ENCODE measurements around the gene IGSF9B. TPM values are rescaled to one million over a fixed set of nuclear protein-coding genes. Genes with fewer than 3 reads are reported as not detected.

Gene IGSF9B
- total RNA-seq, 1 experiment from 2014 or later, result not detected

DNA sequence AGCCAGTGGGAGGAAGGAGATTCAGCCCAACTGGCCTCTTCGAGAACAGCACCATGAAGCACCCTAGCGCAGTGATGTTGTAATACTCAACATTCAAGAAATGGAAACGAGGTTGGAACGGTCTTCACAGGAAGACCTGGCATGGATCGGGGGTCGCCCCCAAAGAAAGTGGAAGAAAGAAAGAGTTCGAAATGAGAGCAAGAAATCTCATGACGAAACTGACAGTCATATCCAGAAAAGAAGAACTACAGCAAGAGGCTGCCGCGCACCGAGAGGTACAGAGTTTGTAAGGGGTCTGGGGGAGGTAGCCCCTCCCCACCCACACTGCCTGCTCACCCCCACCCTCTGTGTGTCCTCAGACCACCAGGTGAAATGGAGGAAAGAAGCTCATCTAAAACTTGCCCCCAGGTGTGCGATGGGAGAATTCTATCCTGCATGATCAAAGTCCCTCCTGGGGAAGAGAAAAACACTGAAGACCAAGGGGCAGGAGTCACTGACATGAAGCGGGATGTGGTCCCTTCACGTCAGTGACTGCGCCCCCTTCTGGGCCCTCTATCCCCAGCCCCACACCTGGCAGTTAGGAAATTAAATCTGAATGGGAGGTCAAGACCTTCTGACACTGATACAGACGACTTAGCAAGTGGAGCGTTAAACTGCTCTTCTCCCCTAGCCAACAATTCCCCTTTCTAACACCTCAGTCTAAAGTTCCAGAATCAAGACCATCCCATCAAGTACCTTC lies 58.6 kb downstream of the IGSF9B start:
- Histone ChIP-seq H3K4me2 (no peak overlapping the region), H3K27ac (no peak overlapping the region), H3F3A (ENCODE audit: insufficient read depth, low read depth) (no peaks in the 10 kb centered on the region), H3K36me3 (ENCODE audit: low read depth) (no peaks in the 10 kb centered on the region), H3K9me2 (ENCODE audit: insufficient read depth) (no peaks in the 10 kb centered on the region), H3K79me2 (ENCODE audit: low read depth) (no peaks in the 10 kb centered on the region), H4K20me1 (ENCODE audit: insufficient read depth) (no peaks in the 10 kb centered on the region), H3K27me3 (ENCODE audit: insufficient read depth, low read depth) (peaks cover 66% of the 10 kb centered on the region), H3K9me3 (ENCODE audit: insufficient read depth, low read depth) (no peaks in the 10 kb centered on the region), H2AFZ (no peak overlapping the region), H3K4me3 (no peak overlapping the region), H3K4me1 (replicated peaks; ENCODE audit: insufficient read depth) (no peaks in the 10 kb centered on the region)
- no peak for TF ChIP-seq EZH2 (IDR thresholded peaks at IDR 0.05; ENCODE audit: low read depth)
- TF ChIP-seq CTCF (conservative IDR thresholded peaks at IDR 0.05), result no peak
- BruUV-seq (replicated peaks), result no TSS peak
- POLR2A ChIA-PET (ENCODE audit: unreplicated experiment), result no interaction called here
- intact Hi-C loops (cut with micrococcal nuclease; ENCODE audit: unreplicated experiment), result no loop called here
- CTCF ChIA-PET, result no interaction called here
- no peak for DNase-seq

GRCh38 chr11:133897331-133897650 lies 59.5 kb downstream of the IGSF9B start:
- intact Hi-C loops (cut with micrococcal nuclease; ENCODE audit: unreplicated experiment), result no loop called here
- H3K27me3 ChIP-seq (ENCODE audit: insufficient read depth, low read depth), result peaks cover 75% of the 10 kb centered on the region
- H3K4me2 ChIP-seq, result no peak overlapping the region
- no peaks in the 10 kb centered on the region for H3K4me1 ChIP-seq (replicated peaks; ENCODE audit: insufficient read depth)
- BruUV-seq (replicated peaks), result no TSS peak
- ChIA-PET POLR2A (ENCODE audit: unreplicated experiment) (no interaction called here), CTCF (no interaction called here)
- H3K9me3 ChIP-seq (ENCODE audit: insufficient read depth, low read depth), result no peaks in the 10 kb centered on the region
- H2AFZ ChIP-seq, result no peak overlapping the region
- H3K36me3 ChIP-seq (ENCODE audit: low read depth), result no peaks in the 10 kb centered on the region
- no peak overlapping the region for H3K4me3 ChIP-seq
- H3K9me2 ChIP-seq (ENCODE audit: insufficient read depth), result no peaks in the 10 kb centered on the region
- no peaks in the 10 kb centered on the region for H3F3A ChIP-seq (ENCODE audit: insufficient read depth, low read depth)
- TF ChIP-seq CTCF (conservative IDR thresholded peaks at IDR 0.05) (no peak), EZH2 (IDR thresholded peaks at IDR 0.05; ENCODE audit: low read depth) (no peak)
- H3K79me2 ChIP-seq (ENCODE audit: low read depth), result no peaks in the 10 kb centered on the region
- DNase-seq, result no peak
- H3K27ac ChIP-seq, result no peak overlapping the region
- no peaks in the 10 kb centered on the region for H4K20me1 ChIP-seq (ENCODE audit: insufficient read depth)

DNA sequence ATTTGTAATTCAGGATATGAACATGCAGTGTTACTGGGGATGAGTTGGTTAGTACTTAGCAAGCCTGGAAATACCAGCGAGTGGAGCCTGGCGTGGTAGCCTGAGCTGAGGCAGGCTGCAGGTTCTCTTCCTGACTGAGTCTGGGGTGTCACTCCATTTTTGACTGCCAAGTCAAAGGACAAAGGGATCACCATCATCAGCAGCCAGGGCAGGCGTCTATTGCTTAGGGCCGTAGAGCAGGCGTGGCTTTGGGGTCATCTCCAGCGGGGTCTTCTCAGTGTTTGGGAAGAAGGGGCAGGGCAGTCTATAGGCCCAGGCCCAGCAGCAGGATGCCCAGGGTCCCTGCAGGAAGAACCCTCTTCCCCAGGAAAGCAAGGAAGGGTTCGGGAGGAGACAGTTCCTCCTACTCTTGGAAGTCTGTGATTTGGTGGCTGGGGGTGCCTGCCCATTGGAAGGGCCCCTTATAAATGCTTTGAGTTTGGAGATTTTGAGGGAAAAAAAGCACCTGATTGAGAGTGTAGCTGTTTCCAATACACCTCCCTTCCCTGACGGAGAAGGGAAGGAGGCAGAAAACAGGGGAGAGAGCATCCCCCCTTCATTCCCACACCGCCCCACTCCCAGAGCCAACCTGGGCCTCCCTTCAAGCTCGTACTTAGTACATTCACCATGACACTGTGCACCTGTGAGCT lies 60.0 kb downstream of the IGSF9B start:
- no TSS peak for BruUV-seq (replicated peaks)
- no peaks in the 10 kb centered on the region for H4K20me1 ChIP-seq (ENCODE audit: insufficient read depth)
- H3K79me2 ChIP-seq (ENCODE audit: low read depth), result no peaks in the 10 kb centered on the region
- no peak overlapping the region for H3K4me2 ChIP-seq
- H3K9me3 ChIP-seq (ENCODE audit: insufficient read depth, low read depth), result no peaks in the 10 kb centered on the region
- POLR2A ChIA-PET (ENCODE audit: unreplicated experiment), result no interaction called here
- H3K27me3 ChIP-seq (ENCODE audit: insufficient read depth, low read depth), result peaks cover 80% of the 10 kb centered on the region
- no peaks in the 10 kb centered on the region for H3K4me1 ChIP-seq (replicated peaks; ENCODE audit: insufficient read depth)
- H3K4me3 ChIP-seq, result no peak overlapping the region
- H3K36me3 ChIP-seq (ENCODE audit: low read depth), result no peaks in the 10 kb centered on the region
- intact Hi-C loops (cut with micrococcal nuclease; ENCODE audit: unreplicated experiment), result no loop called here
- no peak overlapping the region for H3K27ac ChIP-seq
- no peaks in the 10 kb centered on the region for H3F3A ChIP-seq (ENCODE audit: insufficient read depth, low read depth)
- no peak overlapping the region for H2AFZ ChIP-seq
- no peaks in the 10 kb centered on the region for H3K9me2 ChIP-seq (ENCODE audit: insufficient read depth)
- TF ChIP-seq CTCF (conservative IDR thresholded peaks at IDR 0.05), result no peak
- TF ChIP-seq EZH2 (IDR thresholded peaks at IDR 0.05; ENCODE audit: low read depth), result no peak
- CTCF ChIA-PET, result no interaction called here
- no peak for DNase-seq

All from PC-9 (cell line).